Occipital lobe (tissue), 2 donors: ENCODE measurements around the gene CDCA3. TPM values are rescaled to one million over a fixed set of nuclear protein-coding genes. Genes with fewer than 3 reads are reported as not detected.
A peak's percentile ranks its signal among the peaks of the same experiment; 100 is the strongest.

Source experiments
- DNase-seq: peaks from one replicate; lab custom pipeline; 2025; lab: John Stamatoyannopoulos, UW
- total RNA-seq: library from RNA; depleted of rRNA; stranded (reverse); fragments of >200 nt; gene quantifications from one replicate; pipeline ENCODE4 v1.2.3, GENCODE V29; 2014

Gene CDCA3
- total RNA-seq, 1 donor from 2014 or later, result 3.9 TPM

DNA sequence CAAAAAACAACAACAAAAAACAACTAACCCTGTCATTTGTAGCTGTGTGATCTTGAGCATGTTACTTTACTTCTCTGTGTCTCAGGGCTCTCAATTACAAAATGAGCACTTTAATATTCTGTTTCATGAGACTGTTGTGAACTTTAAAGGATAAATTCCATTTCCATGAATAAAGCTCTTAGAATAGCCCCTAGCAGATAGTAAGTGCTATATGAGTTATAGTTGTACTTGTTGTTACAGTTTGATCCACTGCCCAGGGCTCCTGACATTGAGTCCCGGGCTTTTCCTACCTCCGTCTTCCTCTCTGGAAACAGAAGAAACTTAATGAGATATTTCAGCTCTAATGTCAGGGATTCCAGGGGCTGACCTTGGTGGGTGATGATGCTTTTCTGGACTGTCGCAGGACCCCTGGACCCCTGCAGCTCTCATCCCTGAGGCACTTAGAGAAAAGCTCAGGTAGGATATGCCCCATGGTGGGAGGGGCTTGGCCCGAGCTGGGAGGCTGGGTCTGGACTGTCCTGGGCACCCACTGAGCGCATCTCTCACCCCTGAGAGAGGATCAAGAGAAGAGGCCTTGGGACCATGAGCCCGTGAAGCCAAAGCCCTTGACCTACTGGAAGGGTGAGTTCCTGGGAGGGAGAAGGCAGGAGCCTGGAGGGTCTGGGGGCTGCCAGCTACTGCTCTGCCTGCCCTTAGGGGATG, 17.7 kb downstream of the CDCA3 start:
- no peak for DNase-seq

DNA sequence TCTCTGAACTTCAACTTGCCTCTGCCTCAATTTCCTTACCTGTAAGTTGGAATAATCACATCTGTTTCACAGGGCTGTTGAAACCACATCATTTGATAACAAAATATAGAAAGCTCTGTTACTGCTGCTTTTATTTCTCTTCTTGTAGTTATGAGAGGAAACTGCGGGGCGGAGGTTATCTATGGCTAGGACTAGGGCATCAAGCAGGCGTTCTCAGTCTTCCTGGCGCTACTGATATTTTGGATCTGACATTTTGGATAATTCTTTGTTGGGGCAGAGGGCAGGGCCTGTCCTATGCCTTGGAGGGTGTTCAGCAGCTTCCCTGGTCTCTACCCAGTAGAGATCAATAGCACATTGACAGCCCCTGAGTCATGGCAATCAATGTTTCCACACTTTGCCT, 19.0 kb downstream of the CDCA3 start:
- DNase-seq, result no peak

DNA sequence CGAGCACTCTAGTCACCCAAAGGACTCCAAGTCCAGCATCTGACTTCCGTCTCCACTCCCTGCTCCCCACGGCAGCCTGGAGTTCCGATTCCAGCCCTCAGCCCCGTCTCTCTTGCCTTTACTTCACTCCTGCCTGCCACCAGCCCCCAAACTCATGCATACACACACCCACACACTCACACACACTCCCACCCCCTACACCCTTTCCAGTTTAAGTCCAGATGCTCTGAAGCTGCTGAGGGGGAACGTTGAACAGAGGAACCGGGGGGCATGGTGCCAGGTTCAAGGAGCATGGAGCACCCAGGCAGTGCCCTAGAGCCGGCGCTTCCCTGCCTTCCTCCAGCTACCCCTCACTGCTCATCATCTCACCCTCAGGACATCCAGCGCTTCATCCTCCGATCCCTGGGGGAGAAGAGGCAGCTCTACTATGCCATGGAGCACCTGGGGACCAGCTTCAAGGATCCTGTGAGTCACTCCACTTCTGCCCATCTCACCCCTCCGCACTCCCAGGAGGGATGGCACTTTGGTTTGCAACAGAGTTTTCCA, 19.6 kb downstream of the CDCA3 start:
- DNase-seq, result no peak

DNA sequence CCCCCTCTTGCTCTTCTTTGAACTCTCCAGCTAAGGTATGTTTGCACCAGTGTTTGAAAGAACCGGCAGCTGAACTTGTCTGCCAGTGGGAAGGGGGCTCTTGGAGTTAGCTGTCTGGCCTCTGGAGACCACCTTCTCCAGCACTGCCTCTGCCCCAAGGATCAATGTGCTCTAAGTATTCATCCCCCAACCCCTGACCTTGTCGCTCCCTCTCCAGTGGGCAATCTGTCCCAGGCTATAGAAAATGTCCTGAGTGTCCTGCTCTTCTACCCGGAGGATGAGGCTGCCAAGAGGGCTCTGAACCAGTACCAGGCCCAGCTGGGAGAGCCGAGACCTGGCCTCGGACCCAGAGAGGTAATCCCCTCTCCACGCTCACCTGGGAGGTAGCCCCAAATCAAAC, 20.1 kb downstream of the CDCA3 start:
- DNase-seq, result no peak

DNA sequence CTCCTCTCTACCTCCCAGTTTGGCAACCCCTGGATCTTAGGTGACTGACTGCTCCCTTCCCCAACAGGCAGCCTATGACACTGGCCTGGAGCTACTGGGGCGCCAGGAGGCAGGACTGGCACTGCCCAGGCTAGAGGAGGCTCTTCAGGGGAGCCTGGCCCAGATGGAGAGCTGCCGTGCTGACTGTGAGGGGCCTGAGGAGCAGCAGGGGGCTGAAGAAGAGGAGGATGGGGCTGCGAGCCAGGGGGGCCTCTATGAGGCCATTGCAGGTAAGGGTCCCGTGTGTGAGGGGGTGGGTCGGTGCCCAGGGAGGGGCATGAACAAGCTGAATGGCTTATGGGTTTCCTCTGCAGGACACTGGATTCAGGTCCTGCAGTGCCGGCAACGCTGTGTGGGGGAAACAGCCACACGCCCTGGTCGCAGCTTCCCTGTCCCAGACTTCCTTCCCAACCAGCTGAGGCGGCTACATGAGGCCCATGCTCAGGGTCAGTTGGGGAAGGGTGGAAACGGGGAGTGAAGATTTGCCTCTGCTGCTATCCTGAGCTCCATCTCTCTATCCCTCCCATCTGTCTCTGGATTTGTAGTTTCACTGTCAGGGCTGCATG, 20.7 kb downstream of the CDCA3 start:
- no peak for DNase-seq

DNA sequence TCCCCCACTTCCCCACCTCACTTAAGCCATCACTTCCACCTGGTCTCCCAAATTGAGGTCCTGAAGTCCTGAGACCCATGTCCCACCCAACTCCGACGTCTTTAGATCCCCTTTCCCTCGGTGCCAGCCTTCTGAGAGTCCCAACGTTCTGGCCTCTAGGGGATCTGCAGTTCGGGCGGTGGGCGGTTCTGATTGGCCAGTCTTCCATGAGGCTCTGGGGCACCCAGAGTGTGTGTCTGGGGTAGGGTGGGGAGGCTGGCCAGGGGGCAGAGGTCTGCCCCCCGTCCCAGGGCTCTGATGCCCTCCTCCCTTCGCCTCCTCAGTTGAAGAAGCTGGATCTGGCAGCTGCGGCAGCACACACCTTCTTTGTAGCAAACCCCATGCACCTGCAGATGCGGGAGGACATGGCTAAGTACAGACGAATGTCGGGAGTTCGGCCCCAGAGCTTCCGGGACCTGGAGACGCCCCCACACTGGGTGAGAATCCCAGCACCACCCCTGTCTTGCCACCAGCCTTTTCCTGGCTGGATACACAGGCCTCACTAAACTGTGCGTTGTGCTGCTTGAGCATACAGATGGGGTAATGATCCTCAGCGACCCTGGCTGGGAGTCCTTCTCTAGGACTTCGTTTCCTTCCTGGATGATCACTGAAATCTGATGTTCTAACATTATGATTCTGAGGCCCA, 21.4 kb downstream of the CDCA3 start:
- DNase-seq, result no peak

DNA sequence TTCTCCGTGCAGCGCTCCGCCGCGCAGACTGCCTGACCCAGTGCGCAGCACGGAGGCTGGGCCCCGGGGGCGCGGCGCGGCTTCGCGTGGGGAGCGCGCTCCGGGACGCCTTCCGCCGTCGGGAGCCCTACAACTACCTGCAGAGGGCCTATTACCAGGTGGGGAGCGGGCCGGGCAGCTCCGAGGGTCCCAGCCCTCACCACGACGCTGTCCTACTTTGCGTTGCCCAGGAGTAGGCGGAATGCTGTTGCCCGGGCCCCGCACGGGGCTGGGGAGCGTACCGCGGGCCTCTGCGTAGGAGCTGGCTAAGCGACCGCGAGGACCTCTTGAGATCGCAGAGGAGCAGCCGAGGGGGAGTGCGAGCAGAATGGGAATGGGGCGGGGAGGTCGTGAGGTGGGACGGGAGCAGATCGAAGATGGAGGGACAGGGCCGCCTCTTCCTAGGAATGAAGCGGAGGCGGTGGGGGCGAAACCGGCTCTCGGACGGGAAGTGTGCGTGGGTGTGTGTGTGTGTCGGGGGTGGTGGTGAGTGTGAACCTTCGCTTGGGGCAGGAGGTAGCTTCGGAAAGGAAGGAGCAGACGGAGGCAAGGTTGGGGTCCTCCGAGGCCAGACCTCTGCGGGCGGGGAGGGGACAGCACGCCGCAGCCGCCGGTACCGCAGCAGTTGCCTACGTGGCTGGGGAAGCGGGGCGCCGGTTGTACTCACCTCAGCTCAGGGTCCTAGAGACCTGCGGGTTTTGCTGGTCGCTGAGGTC, 22.1 kb downstream of the CDCA3 start:
- DNase-seq, result no peak

DNA sequence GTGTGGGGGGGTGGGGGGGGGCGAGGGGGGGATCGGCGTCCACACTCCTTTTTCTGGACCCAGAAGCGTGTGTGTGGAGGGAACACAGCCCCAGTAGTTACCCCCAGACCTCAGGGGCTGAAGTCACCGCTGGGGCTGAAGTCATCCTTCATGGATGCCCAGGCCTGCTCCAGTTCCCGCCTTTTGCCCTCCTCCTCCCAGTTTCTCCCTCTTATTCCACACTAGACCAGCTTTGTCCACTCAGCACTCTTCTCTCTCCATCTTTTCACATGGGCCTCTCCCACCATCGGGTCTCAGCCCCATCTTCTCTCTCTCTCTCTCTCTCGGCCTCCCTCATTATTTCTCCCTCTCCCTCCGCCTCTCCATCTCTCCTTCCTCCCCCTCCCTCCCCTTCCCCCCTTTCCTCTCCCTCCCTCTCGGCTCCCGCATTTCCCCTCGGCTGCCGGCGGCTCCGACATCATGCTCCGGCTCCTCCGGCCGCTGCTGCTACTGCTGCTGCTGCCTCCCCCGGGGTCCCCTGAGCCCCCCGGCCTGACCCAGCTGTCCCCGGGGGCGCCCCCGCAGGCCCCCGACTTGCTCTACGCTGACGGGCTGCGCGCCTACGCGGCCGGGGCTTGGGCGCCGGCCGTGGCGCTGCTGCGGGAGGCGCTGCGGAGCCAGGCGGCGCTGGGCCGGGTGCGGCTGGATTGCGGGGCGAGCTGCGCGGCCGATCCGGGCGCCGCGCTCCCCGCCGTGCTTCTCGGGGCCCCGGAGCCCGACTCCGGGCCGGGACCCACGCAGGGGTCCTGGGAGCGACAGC, 22.9 kb downstream of the CDCA3 start, which contains the start of gene P3H3:
Gene P3H3 (plus strand): TSS at position 426 of the 799 bp plus-strand sequence. CDS start 34 bp downstream, at position 460.
- peak; percentile 41 for DNase-seq

DNA sequence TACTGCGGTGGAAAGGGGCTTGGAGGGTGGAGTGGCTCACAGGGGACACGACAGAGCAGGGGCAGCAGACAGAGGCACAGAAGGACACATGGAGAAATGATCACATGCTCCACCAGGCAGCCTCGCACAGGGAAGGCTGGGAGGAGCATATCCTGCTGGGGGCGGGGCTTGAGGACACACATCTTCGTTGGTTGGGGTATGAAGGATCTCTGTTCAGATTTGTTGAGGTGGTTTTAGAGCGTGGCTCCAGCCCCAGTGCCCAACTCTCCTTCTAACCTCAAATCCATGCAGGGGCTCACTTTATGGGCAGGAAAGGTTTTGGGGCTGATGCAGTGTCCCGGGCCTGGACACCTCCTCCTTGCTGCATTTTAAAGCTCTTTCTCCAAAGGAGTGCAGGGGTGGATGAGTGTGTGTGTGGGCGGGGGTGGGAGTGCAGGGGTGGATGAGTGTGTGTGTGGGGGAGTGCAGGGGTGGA, 23.6 kb downstream of the CDCA3 start:
- DNase-seq, result peak; percentile 63

DNA sequence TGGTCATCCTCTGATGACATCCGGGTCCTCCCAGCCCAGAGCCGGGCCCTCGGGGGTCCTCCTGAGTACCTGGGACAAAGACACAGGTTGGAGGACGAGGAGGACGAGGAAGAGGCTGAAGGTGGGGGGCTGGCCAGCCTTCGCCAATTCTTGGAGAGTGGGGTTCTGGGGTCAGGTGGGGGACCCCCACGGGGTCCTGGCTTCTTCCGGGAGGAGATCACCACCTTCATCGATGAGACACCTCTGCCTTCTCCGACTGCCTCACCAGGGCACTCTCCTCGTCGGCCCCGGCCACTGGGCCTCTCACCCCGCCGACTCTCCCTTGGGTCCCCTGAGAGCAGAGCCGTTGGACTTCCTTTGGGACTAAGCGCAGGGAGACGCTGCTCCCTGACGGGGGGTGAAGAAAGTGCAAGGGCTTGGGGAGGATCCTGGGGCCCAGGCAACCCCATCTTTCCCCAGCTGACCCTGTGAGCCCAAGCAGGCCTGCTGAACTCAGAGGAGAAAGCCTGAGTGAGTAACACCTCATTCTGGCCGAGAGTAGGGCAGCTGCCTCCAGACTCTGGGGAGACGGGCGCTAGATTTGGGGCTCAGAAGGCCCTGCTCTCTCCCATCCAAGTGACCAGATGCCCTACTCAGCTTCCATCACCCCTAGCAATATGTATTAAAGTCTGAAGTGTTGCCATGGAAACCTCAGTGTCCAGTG, 24.2 kb downstream of the CDCA3 start:
- DNase-seq, result no peak

DNA sequence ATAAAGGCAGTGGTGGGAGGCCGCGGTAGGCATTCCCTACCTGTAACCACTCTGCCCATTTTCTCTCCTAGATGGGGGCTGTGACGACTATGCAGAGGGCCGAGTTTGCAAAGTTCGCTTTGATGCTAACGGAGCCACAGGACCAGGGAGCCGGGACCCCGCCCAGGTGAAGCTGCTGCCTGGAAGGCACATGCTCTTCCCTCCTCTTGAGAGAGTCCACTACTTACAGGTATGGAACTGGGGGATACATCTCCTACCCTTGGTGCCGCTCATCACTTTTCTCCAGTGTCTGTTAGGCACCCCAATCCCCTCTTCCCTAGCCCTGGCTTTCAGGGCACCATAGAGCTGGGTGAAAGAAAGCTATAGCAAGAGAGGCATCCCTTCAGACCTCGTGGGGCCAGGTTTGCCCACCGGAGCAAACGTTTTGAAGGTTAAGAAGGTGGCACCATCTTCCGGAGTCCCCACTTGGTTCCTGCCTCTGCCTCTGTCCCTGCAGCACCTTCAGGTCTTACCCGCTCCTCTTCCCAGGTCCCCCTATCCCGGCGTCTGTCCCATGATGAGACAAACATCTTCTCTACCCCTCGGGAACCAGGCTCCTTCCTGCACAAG, 24.9 kb downstream of the CDCA3 start:
- DNase-seq, result no peak

DNA sequence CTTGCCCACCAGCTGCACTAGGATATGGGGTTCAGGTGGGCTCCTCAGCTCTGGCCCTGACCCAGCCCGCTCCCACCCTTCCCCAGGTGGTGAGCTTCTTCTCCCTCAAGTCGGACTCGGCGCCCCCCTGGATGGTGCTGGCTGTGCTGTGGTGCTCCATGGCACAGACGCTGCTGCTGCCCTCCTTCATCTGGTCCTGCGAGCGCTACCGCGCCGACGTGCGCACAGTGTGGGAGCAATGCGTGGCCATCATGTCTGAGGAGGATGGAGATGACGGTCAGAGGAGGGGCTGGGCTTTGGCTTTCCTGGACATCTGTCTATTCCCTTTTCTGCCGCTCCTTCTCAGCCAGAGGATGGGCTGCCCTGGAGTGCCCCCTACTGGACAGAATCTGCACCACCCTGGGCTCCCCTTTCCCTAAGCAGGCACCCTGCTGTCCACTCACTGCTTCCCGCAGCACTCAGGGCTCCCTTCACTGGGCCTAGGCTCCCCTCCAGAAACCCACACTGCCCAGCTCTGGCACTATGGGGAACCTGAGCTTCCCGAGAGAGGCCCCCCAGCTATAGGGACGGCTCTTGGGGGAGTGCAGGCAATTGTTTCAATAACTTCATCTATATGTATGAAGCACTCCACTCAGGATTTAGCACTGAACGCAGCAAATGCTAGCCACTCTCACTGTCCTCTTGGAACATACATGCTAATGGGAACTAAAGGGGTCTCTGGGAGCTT, 25.5 kb downstream of the CDCA3 start:
- peak; percentile 82 for DNase-seq

DNA sequence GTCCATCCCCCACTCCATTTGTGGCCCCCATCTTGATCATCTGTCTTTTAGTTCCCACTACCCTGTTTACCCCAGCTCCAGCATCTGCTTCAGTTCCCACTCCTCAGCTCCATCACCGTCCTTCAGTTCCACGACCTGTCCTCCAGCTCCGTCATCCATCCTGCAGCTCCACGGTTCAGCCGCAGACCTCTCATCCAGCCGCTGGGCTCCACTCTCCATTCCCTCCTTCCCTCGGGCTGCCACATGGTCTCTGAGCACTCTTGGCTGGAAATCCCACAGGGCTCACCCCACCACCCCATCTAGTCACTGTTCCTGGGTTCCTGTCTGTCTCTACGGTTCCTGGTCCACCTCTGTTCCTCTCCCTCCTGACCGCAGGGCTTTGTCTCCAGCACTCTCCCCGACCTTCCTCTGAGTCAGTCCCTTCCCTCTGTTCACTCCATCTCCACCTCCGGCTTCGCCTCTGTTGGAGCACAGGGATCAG, 26.1 kb downstream of the CDCA3 start:
- no peak for DNase-seq

DNA sequence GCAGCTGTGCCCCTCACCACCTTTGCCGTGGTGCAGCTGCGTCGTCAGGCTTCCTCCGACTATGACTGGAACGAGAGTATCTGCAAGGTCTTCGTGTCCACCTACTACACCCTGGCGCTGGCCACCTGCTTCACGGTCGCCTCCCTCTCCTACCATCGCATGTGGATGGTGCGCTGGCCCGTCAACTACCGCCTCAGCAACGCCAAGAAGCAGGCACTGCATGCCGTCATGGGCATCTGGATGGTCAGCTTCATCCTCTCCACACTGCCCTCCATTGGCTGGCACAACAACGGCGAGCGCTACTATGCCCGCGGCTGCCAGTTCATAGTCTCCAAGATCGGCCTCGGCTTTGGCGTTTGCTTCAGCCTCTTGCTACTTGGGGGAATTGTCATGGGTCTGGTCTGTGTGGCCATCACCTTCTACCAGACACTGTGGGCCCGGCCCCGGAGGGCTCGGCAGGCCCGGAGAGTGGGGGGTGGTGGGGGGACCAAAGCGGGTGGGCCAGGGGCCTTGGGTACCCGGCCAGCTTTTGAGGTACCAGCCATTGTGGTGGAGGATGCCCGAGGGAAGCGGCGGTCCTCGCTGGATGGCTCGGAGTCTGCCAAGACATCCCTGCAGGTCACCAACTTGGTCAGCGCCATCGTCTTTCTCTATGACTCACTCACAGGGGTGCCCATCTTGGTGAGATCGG, 26.9 kb downstream of the CDCA3 start:
- DNase-seq, result peak; percentile 44

DNA sequence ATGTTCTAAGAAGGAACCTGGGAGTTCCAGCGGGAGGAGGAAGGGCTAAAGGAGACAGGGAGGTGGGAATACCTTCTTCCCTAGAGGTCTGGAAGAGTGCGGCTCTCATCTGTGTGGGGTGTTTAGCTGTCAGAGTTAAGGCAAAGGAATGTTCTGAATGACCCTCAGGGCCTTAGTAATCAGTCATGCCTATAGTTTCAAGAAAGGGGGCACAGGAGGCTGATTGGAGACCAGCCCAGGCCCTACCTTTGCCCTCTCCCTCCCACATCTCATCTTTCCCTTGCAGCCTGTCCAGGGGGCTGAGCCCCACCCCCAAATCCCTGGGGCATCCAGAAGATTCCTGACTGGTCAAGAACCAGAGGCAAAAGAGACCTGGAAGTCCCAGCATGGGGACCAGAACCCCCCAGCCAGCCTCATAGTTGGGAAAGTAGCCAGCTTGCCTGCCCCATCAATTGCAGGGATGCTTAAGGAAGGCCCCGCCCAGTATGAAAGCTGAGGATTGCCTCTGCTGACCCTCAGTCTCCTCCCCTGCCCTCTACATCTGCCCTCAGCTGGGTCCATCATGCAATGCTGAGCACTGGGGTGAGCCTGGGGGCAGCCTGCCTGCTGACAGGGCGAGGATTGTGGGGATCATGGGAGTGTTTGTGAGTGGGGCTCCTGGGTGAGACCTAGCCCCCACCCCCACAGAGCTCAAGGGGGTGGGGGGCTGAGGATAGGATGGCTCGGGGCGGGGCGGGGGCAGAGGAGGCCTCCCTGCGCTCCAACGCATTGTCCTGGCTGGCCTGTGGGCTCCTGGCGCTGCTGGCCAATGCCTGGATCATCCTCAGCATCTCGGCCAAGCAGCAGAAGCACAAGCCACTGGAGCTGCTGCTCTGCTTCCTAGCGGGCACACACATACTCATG, 27.7 kb downstream of the CDCA3 start:
- DNase-seq, result no peak

DNA sequence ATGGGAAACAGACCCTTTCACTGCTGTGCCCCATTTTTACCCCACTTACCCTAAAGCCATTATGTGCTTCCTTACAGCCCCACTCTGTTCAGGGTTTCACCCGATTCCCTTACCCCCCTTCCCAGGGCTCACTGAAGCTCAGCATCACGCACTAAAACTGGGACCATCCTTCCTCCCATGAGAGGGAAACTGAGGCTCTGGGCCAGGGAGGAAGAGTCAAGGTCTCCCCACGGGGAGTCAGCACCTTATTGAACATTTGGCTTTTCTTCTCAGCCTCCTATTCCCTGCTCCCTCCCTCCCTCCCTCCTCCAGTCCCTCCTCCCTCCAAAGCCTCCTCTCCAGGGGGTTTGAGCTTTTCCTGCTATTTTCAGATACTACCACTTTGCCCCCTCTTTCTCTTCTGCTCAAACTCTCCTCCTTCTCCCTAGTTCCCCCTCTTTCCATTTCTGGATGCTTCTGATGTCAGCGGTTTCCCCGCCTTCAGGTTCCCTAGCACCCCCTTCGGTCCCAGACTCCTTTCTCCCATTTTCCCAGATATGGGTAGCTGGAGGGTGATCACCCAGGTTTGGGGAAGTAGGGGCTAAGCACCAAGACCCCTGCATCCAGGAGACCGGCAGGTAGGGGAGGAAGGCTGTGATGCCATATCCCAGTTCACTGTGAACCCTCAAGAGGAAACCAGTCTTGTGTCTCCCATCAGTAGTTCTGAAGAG, 28.5 kb downstream of the CDCA3 start:
- DNase-seq, result no peak
